Endothelial cell (in vitro differentiated cells): Measurements from ENCODE around the gene CD74. TPM values are rescaled to one million over a fixed set of nuclear protein-coding genes. Genes with fewer than 3 reads are reported as not detected.

Source experiments
- DNase-seq: peaks from one replicate; pipeline ENCODE4 v3.0.0; 2021; ENCODE audit warnings: low spot score
- H3K27ac Mint-ChIP-seq: one replicate; pipeline ENCODE4 v1.8.0; 2021; ENCODE audit warnings: mixed read lengths, inconsistent platforms; ENCODE audit not compliant: unreplicated experiment
- H3K27me3 Mint-ChIP-seq: one replicate; pipeline ENCODE4 v1.8.0; 2021; ENCODE audit warnings: mild to moderate bottlenecking, moderate library complexity, mixed read lengths, inconsistent platforms; ENCODE audit not compliant: unreplicated experiment
- H3K36me3 Mint-ChIP-seq: one replicate; pipeline ENCODE4 v1.8.0; 2021; ENCODE audit warnings: mild to moderate bottlenecking, low read depth, mixed read lengths, inconsistent platforms; ENCODE audit not compliant: unreplicated experiment
- H3K4me1 Mint-ChIP-seq: one replicate; pipeline ENCODE4 v1.8.0; 2021; ENCODE audit warnings: mild to moderate bottlenecking, mixed read lengths, inconsistent platforms; ENCODE audit not compliant: unreplicated experiment
- H3K4me3 Mint-ChIP-seq: one replicate; pipeline ENCODE4 v1.8.0; 2021; ENCODE audit warnings: mild to moderate bottlenecking, mixed read lengths, inconsistent platforms; ENCODE audit not compliant: unreplicated experiment
- H3K9me3 Mint-ChIP-seq: one replicate; pipeline ENCODE4 v1.8.0; 2021; ENCODE audit warnings: mixed read lengths, inconsistent platforms; ENCODE audit not compliant: unreplicated experiment
- CTCF ChIP-seq: fragments of 200-600 bp; sonication (generic); IDR thresholded peaks from one replicate; pipeline ENCODE4 v1.5.0; 2021; ENCODE audit warnings: antibody characterized with exemption; ENCODE audit not compliant: unreplicated experiment
- total RNA-seq: library from RNA; stranded (reverse); fragmentation: NEBNext Ultra II Directional; extraction: Animal tissue kit (Norgen Biotek cat#: 25700); gene quantifications from one replicate; pipeline ENCODE4 v1.2.1, GENCODE V29; 2021; ENCODE audit not compliant: unreplicated experiment

CD74 gene
- total RNA-seq, 1 donor from 2014 or later, result 170 TPM

GRCh38 chr5:150395688-150395975, 17.1 kb downstream of the CD74 start:
- Mint-ChIP-seq H3K9me3 (no peaks in the 10 kb centered on the region), H3K27me3 (peaks cover 7% of the 10 kb centered on the region), H3K27ac (no peak overlapping the region), H3K4me1 (peaks cover 19% of the 10 kb centered on the region), H3K36me3 (peaks cover 29% of the 10 kb centered on the region), H3K4me3 (peak overlapping the region; percentile 35)
- TF ChIP-seq CTCF, result no peak
- no peak for DNase-seq

- Mint-ChIP-seq H3K4me1 (peaks cover 17% of the 10 kb centered on the region), H3K4me3 (no peak overlapping the region), H3K27ac (no peak overlapping the region), H3K36me3 (peaks cover 26% of the 10 kb centered on the region), H3K9me3 (no peaks in the 10 kb centered on the region), H3K27me3 (peaks cover 7% of the 10 kb centered on the region)
- no peak for TF ChIP-seq CTCF
- no peak for DNase-seq
Observed at GRCh38 chr5:150394912-150395687, 17.6 kb downstream of the CD74 start.

GRCh38 chr5:150394131-150394530, 18.6 kb downstream of the CD74 start:
- DNase-seq, result no peak
- no peaks in the 10 kb centered on the region for H3K9me3 Mint-ChIP-seq
- H3K36me3 Mint-ChIP-seq, result peaks cover 21% of the 10 kb centered on the region
- peaks cover 7% of the 10 kb centered on the region for H3K27me3 Mint-ChIP-seq
- H3K4me1 Mint-ChIP-seq, result peaks cover 7% of the 10 kb centered on the region
- no peak for TF ChIP-seq CTCF
- H3K27ac Mint-ChIP-seq, result no peak overlapping the region
- no peak overlapping the region for H3K4me3 Mint-ChIP-seq

- no peak for TF ChIP-seq CTCF
- peaks cover 6% of the 10 kb centered on the region for H3K27me3 Mint-ChIP-seq
- no peak overlapping the region for H3K27ac Mint-ChIP-seq
- H3K9me3 Mint-ChIP-seq, result no peaks in the 10 kb centered on the region
- H3K36me3 Mint-ChIP-seq, result peaks cover 19% of the 10 kb centered on the region
- peaks cover under 1% of the 10 kb centered on the region for H3K4me1 Mint-ChIP-seq
- H3K4me3 Mint-ChIP-seq, result no peak overlapping the region
- no peak for DNase-seq
Observed at GRCh38 chr5:150393096-150393645, 19.5 kb downstream of the CD74 start.

GRCh38 chr5:150392680-150393079, 20.0 kb downstream of the CD74 start:
- TF ChIP-seq CTCF, result no peak
- Mint-ChIP-seq H3K4me3 (no peak overlapping the region), H3K27ac (no peak overlapping the region), H3K36me3 (peaks cover 17% of the 10 kb centered on the region), H3K27me3 (peaks cover 6% of the 10 kb centered on the region), H3K4me1 (no peaks in the 10 kb centered on the region), H3K9me3 (no peaks in the 10 kb centered on the region)
- DNase-seq, result no peak
